GM19238 (cell line): ENCODE data around the gene TP53TG3B.
"Not testable (repeated sequence)": the region's sequence is repeated elsewhere in the genome, so short reads cannot be mapped to it uniquely, and the experiment has no call there.

ENCODE experiments used
- DNase-seq: peaks from one replicate; pipeline ENCODE4 v3.0.0; 2011; ENCODE audit warnings: low spot score; ENCODE audit not compliant: insufficient read length

TP53TG3B gene, protein sequence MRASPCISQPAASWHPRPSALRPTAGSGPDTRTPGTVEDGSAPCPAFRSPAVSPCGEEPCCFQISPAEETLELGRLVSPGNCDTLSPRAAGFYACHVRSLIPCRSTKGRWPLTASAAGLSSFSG

DNA sequence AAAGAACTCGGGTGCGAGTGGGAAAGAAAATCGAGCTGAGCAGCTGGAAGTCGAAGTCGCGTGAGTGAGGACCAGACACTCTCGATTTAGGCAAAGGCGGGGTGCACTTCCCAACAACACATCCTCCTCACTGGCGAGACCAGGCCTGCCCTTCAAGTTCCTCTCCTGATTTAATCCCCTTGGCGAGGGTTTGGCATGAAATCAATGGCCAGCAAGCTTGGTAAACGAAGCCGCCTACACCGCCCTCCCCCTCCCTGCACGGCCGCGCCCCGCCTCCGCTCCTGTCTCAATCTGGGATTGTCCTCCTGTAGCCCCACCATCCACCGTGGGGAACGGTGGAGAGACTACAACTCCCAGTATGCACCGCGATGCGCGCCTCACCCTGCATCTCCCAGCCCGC, at the start of gene TP53TG3B:
Gene TP53TG3B (plus strand): TSS at position 301 of the 400 bp plus-strand sequence. CDS start 68 bp downstream, at position 369.
- DNase-seq, result not testable (repeated sequence)

DNA sequence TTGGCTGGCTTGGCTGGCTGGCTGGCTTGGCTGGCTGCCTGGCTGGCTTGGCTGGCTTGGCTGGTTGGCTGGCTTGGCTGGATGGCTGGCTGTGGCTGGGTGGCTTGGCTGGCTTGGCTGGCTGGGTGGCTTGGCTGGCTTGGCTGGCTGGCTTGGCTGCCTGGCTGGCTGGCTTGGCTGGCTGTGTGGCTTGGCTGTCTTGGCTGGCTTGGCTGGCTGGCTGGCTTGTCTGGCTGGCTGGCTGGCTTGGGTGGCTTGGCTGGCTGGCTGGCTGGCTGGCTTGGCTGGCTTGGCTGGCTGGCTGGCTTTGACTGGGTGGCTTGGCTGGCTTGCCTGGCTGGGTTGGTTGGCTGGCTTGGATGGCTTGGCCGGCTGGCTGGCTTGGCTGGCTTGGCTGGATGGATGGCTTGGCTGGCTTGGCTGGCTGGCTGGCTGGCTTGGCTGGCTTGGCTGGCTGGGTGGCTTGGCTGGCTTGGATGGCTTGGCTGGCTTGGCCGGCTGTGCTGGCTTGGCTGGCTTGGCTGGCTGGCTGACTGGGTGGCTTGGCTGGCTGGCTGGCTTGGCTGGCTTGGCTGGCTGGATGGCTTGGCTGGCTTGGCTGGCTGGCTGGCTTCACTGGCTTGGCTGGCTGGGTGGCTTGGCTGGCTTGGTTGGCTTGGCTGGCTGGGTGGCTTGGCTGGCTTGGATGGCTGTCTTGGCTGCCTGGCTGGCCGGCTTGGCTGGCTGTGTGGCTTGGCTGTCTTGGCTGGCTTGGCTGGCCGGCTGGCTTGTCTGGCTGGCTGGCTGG, 24.2 kb upstream of the TP53TG3B start:
- not testable (repeated sequence) for DNase-seq

DNA sequence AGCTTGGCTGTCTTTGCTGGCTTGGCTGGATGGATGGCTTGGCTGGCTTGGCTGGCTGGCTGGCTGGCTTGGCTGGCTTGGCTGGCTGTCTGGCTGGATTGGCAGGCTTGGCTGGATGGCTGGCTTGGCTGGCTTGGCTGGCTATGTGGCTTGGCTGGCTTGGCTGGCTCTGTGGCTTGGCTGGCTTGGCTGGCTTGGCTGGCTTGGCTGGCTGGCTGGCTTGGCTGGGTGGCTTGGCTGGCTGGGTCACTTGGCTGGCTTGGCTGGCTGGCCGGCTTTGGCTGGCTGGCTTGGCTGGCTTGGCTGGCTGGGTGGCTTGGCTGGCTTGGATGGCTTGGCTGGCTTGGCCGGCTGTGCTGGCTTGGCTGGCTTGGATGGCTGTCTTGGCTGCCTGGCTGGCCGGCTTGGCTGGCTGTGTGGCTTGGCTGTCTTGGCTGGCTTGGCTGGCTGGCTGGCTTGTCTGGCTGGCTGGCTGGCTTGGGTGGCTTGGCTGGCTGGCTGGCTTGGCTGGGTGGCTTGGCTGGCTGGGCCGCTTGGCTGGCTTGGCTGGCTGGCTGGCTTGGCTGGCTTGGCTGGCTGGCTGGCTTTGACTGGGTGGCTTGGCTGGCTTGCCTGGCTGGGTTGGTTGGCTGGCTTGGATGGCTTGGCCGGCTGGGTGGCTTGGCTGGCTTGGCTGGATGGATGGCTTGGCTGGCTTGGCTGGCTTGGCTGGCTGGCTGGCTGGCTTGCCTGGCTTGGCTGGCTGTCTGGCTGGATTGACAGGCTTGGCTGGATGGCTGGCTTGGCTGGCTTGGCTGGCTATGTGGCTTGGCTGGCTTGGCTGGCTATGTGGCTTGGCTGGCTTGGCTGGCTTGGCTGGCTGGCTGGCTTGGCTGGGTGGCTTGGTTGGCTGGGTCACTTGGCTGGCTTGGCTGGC, 22.8 kb upstream of the TP53TG3B start:
- DNase-seq, result not testable (repeated sequence)

DNA sequence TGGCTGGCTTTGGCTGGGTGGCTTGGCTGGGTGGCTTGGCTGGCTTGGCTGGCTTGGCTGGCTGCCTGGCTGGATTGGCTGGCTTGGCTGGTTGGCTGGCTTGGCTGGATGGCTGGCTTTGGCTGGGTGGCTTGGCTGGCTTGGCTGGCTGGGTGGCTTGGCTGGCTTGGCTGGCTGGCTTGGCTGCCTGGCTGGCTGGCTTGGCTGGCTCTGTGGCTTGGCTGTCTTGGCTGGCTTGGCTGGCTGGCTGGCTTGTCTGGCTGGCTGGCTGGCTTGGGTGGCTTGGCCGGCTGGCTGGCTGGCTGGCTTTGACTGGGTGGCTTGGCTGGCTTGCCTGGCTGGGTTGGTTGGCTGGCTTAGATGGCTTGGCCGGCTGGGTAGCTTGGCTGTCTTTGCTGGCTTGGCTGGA, 22.1 kb upstream of the TP53TG3B start:
- not testable (repeated sequence) for DNase-seq

DNA sequence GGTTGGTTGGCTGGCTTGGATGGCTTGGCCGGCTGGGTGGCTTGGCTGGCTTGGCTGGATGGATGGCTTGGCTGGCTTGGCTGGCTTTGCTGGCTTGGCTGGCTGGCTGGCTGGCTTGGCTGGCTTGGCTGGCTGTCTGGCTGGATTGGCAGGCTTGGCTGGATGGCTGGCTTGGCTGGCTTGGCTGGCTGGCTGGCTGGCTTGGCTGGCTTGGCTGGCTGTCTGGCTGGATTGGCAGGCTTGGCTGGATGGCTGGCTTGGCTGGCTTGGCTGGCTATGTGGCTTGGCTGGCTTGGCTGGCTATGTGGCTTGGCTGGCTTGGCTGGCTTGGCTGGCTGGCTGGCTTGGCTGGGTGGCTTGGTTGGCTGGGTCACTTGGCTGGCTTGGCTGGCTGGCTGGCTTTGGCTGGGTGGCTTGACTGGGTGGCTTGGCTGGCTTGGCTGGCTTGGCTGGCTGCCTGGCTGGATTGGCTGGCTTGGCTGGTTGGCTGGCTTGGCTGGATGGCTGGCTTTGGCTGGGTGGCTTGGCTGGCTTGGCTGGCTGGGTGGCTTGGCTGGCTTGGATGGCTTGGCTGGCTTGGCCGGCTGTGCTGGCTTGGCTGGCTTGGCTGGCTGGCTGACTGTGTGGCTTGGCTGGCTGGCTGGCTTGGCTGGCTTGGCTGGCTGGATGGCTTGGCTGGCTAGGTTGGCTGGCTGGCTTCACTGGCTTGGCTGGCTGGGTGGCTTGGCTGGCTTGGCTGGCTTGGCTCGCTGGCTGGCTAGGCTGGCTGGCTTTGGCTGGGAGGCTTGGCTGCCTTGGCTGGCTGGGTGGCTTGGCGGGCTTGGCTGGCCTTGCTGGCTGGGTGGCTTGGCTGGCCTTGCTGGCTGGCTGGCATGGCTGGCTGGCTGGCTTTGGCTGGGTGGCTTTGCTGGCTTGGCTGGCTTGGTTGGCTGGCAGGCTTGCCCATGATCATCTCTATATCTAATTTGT, 21.3 kb upstream of the TP53TG3B start:
- not testable (repeated sequence) for DNase-seq
